ENCODE data around the gene LDLRAD2. TPM values are rescaled to one million over a fixed set of nuclear protein-coding genes. Genes with fewer than 3 reads are reported as not detected.

LDLRAD2 gene
- total and polyA plus RNA-seq, 5 experiments from 2014 or later = not detected

- Mint-ChIP-seq H3K27ac (no peak overlapping the region), H3K4me3 (peak overlapping the region in 1 of 10 donors; percentile 20), H3K9me3 (peaks cover 0 to 13% (median 8%) of the 10 kb centered on the region in 9 donors), H3K36me3 (peaks cover 8 to 13% (median 11%) of the 10 kb centered on the region in 3 donors), H3K4me1 (no peaks in the 10 kb centered on the region), H3K27me3 (no peaks in the 10 kb centered on the region)
- ATAC-seq = no peak
- no peak for DNase-seq
- POLR2A ChIA-PET = no interaction called here
Observed at GRCh38 chr1:21829294-21829693, 17.2 kb downstream of the LDLRAD2 start.

DNA sequence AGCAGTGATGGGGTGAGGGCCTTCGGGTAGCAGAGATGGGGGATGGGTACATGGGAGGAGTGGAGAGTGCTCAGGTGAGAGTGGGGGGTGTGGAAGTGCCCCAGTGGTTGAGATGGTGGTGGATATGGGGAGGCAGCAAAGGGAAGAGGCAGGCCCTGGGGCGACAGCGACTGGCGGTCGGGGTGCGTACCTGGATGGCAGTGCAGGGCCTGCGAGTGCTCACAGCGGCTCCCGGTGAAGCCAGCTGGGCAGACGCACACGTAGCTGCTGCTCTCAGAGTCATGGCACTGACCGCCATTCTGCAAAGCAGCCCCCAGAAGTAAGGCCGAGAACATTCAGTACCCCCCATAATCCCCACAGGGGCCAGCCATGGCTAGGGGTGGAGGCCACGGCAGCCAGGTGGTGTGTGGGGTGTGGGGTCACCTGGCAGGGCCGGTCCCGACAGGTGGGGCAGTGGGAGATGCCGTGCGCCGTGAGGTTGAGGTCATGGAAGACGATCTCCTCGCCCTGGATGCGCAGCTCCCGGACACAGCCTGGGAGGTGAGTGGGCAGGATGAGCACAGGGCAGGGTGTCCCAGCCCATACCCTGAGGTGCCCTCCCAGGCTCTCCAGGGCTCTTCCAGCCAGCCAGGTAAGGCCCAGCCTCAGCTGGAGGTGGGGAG, 18.9 kb downstream of the LDLRAD2 start:
- POLR2A ChIA-PET = no interaction called here
- Mint-ChIP-seq H3K4me3 (no peak overlapping the region), H3K4me1 (no peaks in the 10 kb centered on the region), H3K36me3 (peaks cover 18 to 22% (median 21%) of the 10 kb centered on the region in 3 donors), H3K27ac (no peak overlapping the region), H3K27me3 (no peaks in the 10 kb centered on the region), H3K9me3 (peaks cover 0 to 24% (median 11%) of the 10 kb centered on the region in 9 donors)
- ATAC-seq (no peak), DNase-seq (no peak)

GRCh38 chr1:21831454-21831970, 19.4 kb downstream of the LDLRAD2 start:
- no peak for ATAC-seq
- Mint-ChIP-seq H3K4me3 (no peak overlapping the region), H3K27ac (no peak overlapping the region)

DNA sequence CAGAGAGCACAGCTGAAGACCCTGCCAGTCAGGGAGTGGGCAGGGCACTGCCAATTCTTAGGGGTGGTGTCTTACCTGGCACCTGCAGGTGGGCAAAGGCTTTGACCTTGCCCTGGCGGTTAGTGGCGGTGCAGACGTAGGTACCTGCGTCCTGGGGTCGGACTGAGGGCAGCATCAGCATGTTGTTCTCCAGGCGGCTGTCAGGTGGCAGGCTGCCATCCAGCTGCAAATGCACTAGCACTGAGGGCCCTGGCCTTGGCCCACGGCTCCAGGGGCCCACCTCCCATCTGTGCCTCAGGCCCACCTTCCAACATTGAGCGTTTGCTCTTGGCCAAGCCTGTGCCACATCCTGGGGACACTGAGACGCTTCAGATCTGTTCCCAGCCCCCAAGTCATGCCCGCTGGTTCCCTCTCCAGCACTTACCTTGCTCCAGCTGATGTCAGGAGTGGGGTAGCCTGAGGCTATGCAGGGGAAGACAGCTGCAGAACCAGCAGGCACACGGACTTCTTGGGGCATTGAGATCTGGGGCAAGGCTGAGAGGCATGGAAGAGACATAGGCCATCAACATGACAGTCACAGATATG, 21.4 kb downstream of the LDLRAD2 start:
- POLR2A ChIA-PET = no interaction called here
- Mint-ChIP-seq H3K27me3 (no peaks in the 10 kb centered on the region), H3K9me3 (peaks cover 0 to 24% (median 11%) of the 10 kb centered on the region in 9 donors), H3K36me3 (peaks cover 18 to 22% (median 21%) of the 10 kb centered on the region in 3 donors), H3K4me1 (no peaks in the 10 kb centered on the region), H3K4me3 (no peak overlapping the region), H3K27ac (no peak overlapping the region)
- DNase-seq = no peak
- ATAC-seq = no peak

More at GRCh38 chr1:21831454-21831970, 19.4 kb downstream of the LDLRAD2 start:
- POLR2A ChIA-PET = no interaction called here
- Mint-ChIP-seq H3K9me3 (peaks cover 0 to 24% (median 11%) of the 10 kb centered on the region in 9 donors), H3K27me3 (no peaks in the 10 kb centered on the region), H3K36me3 (peaks cover 18 to 22% (median 21%) of the 10 kb centered on the region in 3 donors), H3K4me1 (no peaks in the 10 kb centered on the region)
- no peak for DNase-seq

- POLR2A ChIA-PET = no interaction called here
- ATAC-seq = no peak
- H3K27me3 Mint-ChIP-seq = no peaks in the 10 kb centered on the region
- H3K4me1 Mint-ChIP-seq = no peaks in the 10 kb centered on the region
- H3K9me3 Mint-ChIP-seq = peaks cover 0 to 24% (median 11%) of the 10 kb centered on the region in 9 donors
- H3K36me3 Mint-ChIP-seq = peaks cover 18 to 22% (median 21%) of the 10 kb centered on the region in 3 donors
- DNase-seq = peak in 1 of 10 donors; percentile 46
- H3K4me3 Mint-ChIP-seq = no peak overlapping the region
- H3K27ac Mint-ChIP-seq = peak overlapping the region in 1 of 10 donors; percentile 38
Observed at GRCh38 chr1:21834094-21834493, 22.0 kb downstream of the LDLRAD2 start.

- Mint-ChIP-seq H3K4me1 (no peaks in the 10 kb centered on the region), H3K9me3 (peaks cover 0 to 24% (median 11%) of the 10 kb centered on the region in 9 donors), H3K36me3 (peaks cover 18 to 22% (median 21%) of the 10 kb centered on the region in 3 donors), H3K4me3 (no peak overlapping the region), H3K27ac (no peak overlapping the region), H3K27me3 (no peaks in the 10 kb centered on the region)
- ATAC-seq (no peak), DNase-seq (peak in 1 of 10 donors; percentile 58)
- POLR2A ChIA-PET = no interaction called here
Observed at GRCh38 chr1:21834666-21835065, 22.6 kb downstream of the LDLRAD2 start.

GRCh38 chr1:21836010-21836409, 23.9 kb downstream of the LDLRAD2 start:
- H3K36me3 Mint-ChIP-seq = peaks cover 18 to 22% (median 21%) of the 10 kb centered on the region in 3 donors

DNA sequence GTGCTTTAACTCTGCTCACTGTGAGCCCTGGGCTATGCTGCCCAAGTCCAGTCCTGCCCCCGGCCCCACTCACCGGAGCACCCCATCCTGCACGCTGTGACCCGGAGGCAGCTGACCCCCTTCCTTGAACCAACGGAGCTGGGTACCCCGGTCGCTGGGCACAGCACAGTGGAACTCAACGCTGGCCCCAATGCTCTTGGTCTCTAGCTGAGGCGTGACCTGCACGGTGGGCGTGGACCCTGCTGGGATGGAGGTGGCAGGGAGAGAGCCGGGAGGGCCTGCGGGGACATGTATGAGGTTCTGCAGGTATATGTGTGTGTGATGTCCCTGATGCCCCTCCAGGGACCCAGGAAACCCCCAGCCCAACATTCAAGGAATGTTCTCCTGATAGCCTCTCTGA, 24.7 kb downstream of the LDLRAD2 start:
- DNase-seq (no peak), ATAC-seq (no peak)
- Mint-ChIP-seq H3K4me3 (no peak overlapping the region), H3K4me1 (no peaks in the 10 kb centered on the region), H3K36me3 (peaks cover 18 to 22% (median 21%) of the 10 kb centered on the region in 3 donors), H3K9me3 (peaks cover 0 to 24% (median 11%) of the 10 kb centered on the region in 9 donors), H3K27me3 (no peaks in the 10 kb centered on the region), H3K27ac (no peak overlapping the region)
- POLR2A ChIA-PET = no interaction called here

More at GRCh38 chr1:21836010-21836409, 23.9 kb downstream of the LDLRAD2 start:
- no peak for DNase-seq
- POLR2A ChIA-PET = no interaction called here
- ATAC-seq = no peak
- Mint-ChIP-seq H3K4me3 (no peak overlapping the region), H3K27ac (no peak overlapping the region), H3K27me3 (no peaks in the 10 kb centered on the region), H3K9me3 (peaks cover 0 to 24% (median 11%) of the 10 kb centered on the region in 9 donors), H3K4me1 (no peaks in the 10 kb centered on the region)

GRCh38 chr1:21837476-21837875, 25.4 kb downstream of the LDLRAD2 start:
- Mint-ChIP-seq H3K27me3 (no peaks in the 10 kb centered on the region), H3K9me3 (peaks cover 0 to 23% (median 11%) of the 10 kb centered on the region in 9 donors), H3K4me3 (no peak overlapping the region), H3K27ac (no peak overlapping the region), H3K4me1 (no peaks in the 10 kb centered on the region), H3K36me3 (peaks cover 18 to 22% (median 21%) of the 10 kb centered on the region in 3 donors)
- POLR2A ChIA-PET = no interaction called here
- ATAC-seq (no peak), DNase-seq (no peak)

GRCh38 chr1:21838359-21839157, 26.5 kb downstream of the LDLRAD2 start:
- H3K27me3 Mint-ChIP-seq = no peaks in the 10 kb centered on the region
- H3K4me3 Mint-ChIP-seq = no peak overlapping the region
- peaks cover 0 to 18% (median 11%) of the 10 kb centered on the region in 9 donors for H3K9me3 Mint-ChIP-seq
- peak overlapping the region in 2 of 10 donors; percentile 20 to 73 for H3K27ac Mint-ChIP-seq
- DNase-seq (no peak), ATAC-seq (no peak)
- no peaks in the 10 kb centered on the region for H3K4me1 Mint-ChIP-seq
- POLR2A ChIA-PET = interaction anchor here (1.3 kb wide), 1 partner anchor 13 kb away, joined by 3 read pairs; no protein-coding TSS in a partner anchor
- H3K36me3 Mint-ChIP-seq = peaks cover 13 to 19% (median 18%) of the 10 kb centered on the region in 3 donors

DNA sequence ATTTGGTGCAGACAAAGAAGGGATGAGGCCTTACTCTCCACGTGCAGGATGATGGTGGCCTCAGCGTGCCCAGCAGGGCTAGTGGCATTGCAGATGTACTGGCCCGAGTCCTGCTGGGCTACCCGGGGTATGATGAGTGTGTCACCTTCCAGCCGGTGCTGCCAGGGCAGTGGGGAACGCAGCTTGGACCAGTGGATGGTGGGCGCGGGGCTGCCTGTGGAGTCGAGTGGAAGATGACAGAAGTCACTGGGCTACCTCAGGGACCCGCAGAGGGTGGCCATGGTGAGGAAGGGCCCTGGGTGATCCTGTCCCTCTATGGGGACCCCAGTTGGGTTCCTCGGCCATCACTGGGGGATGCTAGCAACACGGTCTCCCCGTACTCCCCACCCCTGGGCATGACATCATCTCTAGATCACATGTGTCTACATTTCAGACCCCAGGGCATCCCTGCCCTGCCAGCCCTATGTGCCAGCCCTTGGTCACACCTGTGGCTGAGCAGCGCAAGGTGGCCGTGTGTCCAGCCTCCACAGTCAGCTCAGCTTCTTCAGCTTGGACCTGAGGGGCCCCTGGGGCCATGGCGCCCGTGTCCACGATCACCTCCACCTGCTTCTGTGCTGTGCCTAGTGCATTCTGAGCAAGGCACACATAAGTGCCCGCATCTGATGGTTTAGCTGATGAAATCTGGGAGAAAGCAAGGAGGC, 27.4 kb downstream of the LDLRAD2 start:
- Mint-ChIP-seq H3K36me3 (peaks cover 6 to 10% (median 8%) of the 10 kb centered on the region in 3 donors), H3K9me3 (peaks cover 0 to 9% (median 4%) of the 10 kb centered on the region in 9 donors), H3K27me3 (no peaks in the 10 kb centered on the region), H3K4me1 (no peaks in the 10 kb centered on the region), H3K4me3 (no peak overlapping the region), H3K27ac (no peak overlapping the region)
- ATAC-seq (no peak), DNase-seq (no peak)
- POLR2A ChIA-PET = interaction anchor here (1.3 kb wide), 1 partner anchor 14 kb away, joined by 3 read pairs; no protein-coding TSS in a partner anchor

GRCh38 chr1:21840981-21841380, 28.9 kb downstream of the LDLRAD2 start:
- Mint-ChIP-seq H3K4me3 (no peak overlapping the region), H3K4me1 (no peaks in the 10 kb centered on the region), H3K27me3 (no peaks in the 10 kb centered on the region), H3K27ac (peak overlapping the region in 2 of 10 donors; percentile 54 to 71), H3K36me3 (no peaks in the 10 kb centered on the region), H3K9me3 (no peaks in the 10 kb centered on the region)
- POLR2A ChIA-PET = no interaction called here
- DNase-seq (no peak), ATAC-seq (no peak)
